SK-N-SH (cell line): Measurements from ENCODE around the gene CILP.

Source experiments
- CHD2 ChIP-seq: fragments of 150-350 bp; IDR thresholded peaks from 2 replicates; pipeline ENCODE4 v1.6.1; 2018; ENCODE audit warnings: low read length; ENCODE audit not compliant: partially characterized antibody
- EZH2phosphoT487 ChIP-seq: fragments of 200-600 bp; sonication (generic); IDR thresholded peaks from 2 replicates; pipeline ENCODE4 v1.6.1; 2017; ENCODE audit warnings: low read depth, mixed run types, mild to moderate bottlenecking, antibody characterized with exemption, moderate library complexity, borderline replicate concordance
- JUND ChIP-seq: IDR thresholded peaks from 2 replicates; pipeline ENCODE4 v1.4.0; 2012
- POLR2AphosphoS5 ChIP-seq: IDR thresholded peaks from 2 replicates; pipeline ENCODE4 v1.6.1; 2012; ENCODE audit warnings: low read depth, low read length
- TAF1 ChIP-seq: IDR thresholded peaks from 2 replicates; pipeline ENCODE4 v1.6.1; 2012; ENCODE audit warnings: low read depth, mild to moderate bottlenecking, low read length, moderate library complexity, borderline replicate concordance
- USF2 ChIP-seq: fragments of 150-350 bp; IDR thresholded peaks from 2 replicates; pipeline ENCODE4 v1.6.1; 2017; ENCODE audit warnings: antibody characterized with exemption, low read length, low read depth, borderline replicate concordance
- TF ChIP-seq, protein P1 (sequence below): fragments of 200-600 bp; sonication (generic); IDR thresholded peaks from 2 replicates; pipeline ENCODE4 v1.6.1; 2017; ENCODE audit warnings: antibody characterized with exemption, mild to moderate bottlenecking, moderate library complexity

DNA sequence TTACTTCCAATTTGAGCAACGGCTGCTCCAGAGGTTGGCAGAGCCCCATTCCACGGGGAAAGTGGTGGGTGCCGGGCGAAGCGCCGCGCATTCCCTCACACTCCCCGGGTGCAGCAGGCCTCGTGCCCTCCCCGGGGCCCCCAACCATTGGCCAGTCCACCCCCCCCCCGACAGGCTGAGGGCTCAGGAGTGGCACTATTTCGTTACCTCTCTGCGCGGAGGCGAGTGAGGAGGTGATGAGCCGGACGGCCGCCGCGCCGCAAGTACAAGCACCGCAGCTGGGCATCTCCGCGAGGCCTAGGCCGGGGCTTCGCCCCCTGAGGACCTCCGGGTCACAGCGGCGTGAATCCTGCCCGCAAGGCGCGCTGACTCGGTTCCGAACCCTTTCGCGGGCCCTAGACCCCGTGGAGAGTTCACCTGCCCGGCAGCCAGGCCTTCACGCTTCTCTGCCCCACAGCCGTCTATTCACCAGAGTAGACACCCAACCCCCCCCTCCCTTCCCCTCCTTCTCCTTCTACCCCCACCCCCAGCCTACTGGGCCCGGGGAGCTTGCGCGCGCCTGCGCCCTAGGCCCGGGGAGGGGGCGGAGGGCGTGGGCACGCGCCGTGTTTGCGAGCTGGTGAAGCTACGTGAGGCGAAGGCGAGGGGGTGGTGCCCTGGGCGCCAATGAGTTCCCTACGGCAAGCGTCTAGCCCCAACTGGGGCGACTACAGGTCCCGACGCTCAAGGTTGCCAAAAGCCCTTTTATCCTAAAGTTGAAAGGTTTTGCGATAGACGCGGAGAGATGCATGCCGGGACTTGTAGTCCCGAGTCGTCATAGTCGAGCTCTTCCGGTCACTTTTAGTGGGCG lies 26.2 kb downstream of the CILP start, which contains the start of gene CLPX:
- peak; percentile 52 for TF ChIP-seq CHD2
- peak; percentile 48 for TF ChIP-seq TAF1
- TF ChIP-seq POLR2AphosphoS5 = peak; percentile 64
- TF ChIP-seq, protein P1, sequence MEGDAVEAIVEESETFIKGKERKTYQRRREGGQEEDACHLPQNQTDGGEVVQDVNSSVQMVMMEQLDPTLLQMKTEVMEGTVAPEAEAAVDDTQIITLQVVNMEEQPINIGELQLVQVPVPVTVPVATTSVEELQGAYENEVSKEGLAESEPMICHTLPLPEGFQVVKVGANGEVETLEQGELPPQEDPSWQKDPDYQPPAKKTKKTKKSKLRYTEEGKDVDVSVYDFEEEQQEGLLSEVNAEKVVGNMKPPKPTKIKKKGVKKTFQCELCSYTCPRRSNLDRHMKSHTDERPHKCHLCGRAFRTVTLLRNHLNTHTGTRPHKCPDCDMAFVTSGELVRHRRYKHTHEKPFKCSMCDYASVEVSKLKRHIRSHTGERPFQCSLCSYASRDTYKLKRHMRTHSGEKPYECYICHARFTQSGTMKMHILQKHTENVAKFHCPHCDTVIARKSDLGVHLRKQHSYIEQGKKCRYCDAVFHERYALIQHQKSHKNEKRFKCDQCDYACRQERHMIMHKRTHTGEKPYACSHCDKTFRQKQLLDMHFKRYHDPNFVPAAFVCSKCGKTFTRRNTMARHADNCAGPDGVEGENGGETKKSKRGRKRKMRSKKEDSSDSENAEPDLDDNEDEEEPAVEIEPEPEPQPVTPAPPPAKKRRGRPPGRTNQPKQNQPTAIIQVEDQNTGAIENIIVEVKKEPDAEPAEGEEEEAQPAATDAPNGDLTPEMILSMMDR = no peak
- no peak for TF ChIP-seq USF2
- no peak for TF ChIP-seq JUND
- TF ChIP-seq EZH2phosphoT487 = no peak
